ENCODE results near the gene WDTC1.

DNA sequence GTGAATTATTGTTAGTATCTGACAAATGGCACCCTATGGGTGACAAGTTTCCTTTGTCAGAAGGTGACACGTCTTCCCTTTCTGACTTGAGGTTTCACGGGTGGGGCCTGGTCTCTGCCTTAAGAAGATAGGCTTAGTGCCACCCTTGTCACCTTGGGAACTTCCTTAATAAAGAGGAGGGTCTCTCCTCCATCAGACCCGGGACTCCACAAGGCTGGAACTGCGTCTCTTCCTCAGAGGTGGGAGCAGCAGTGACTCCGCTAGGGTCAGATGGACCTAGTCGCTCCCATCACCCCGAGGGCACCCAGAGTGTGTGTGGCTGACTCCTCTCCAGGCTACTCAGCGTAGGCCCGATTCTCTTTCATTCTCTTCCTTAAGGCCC is 774 bp upstream of the WDTC1 start:
- TF ChIP-seq, protein P1, sequence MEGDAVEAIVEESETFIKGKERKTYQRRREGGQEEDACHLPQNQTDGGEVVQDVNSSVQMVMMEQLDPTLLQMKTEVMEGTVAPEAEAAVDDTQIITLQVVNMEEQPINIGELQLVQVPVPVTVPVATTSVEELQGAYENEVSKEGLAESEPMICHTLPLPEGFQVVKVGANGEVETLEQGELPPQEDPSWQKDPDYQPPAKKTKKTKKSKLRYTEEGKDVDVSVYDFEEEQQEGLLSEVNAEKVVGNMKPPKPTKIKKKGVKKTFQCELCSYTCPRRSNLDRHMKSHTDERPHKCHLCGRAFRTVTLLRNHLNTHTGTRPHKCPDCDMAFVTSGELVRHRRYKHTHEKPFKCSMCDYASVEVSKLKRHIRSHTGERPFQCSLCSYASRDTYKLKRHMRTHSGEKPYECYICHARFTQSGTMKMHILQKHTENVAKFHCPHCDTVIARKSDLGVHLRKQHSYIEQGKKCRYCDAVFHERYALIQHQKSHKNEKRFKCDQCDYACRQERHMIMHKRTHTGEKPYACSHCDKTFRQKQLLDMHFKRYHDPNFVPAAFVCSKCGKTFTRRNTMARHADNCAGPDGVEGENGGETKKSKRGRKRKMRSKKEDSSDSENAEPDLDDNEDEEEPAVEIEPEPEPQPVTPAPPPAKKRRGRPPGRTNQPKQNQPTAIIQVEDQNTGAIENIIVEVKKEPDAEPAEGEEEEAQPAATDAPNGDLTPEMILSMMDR (conservative IDR thresholded peaks at IDR 0.05; ENCODE audit: low read depth, low read length), result no peak
- no peak for TF ChIP-seq EZH2 (IDR thresholded peaks at IDR 0.05; ENCODE audit: low read length, unreplicated experiment)
